HepG2 (cell line): Measurements from ENCODE around the gene OSM. TPM values are rescaled to one million over a fixed set of nuclear protein-coding genes. Genes with fewer than 3 reads are reported as not detected.

Experiments
- ATAC-seq: fragments of 200-7000 bp; cut with Tn5 transposase; 3 replicates; pipeline ENCODE4 v1.9.1; 2020; ENCODE audit warnings: mild to moderate bottlenecking, moderate library complexity
- BruUV-seq: library from RNA; stranded (reverse); fragments of 400-500 nt; replicated peaks from 2 replicates; lab custom pipeline; 2021; lab: Mats Ljungman, UMichigan
- CTCF ChIA-PET: fragments of 300-600 bp; formaldehyde crosslinking; extraction: SDS; loops from one replicate; lab custom pipeline; 2021; ENCODE audit warnings: low total read pairs, inconsistent platforms, low intra/inter-chr PET ratio; lab: Yijun Ruan, JAX
- POLR2A ChIA-PET: fragments of 350-600 bp; sonication (Branson Sonifier 250); formaldehyde crosslinking; loops from one replicate; lab custom pipeline; 2020; ENCODE audit warnings: antibody characterized with exemption, inconsistent platforms; lab: Yijun Ruan, JAX
- DNase-seq: peaks from one replicate; pipeline ENCODE4 v3.0.0-alpha.2; 2015; ENCODE audit warnings: low spot score
- FAIRE-seq: peaks from 3 replicates; lab custom pipeline; 2011; peaks lifted over from hg19 to GRCh38; lab: Jason Lieb, UNC
- H2AFZ ChIP-seq: one replicate; pipeline ENCODE4 v1.6.1; 2011; ENCODE audit warnings: low read length, inconsistent platforms
- H3K27ac ChIP-seq: fragments of 300-600 bp; 3 replicates; pipeline ENCODE4 v1.8.0; 2011; ENCODE audit warnings: mixed run types, mild to moderate bottlenecking, mixed read lengths, low read length, inconsistent platforms; ENCODE audit not compliant: insufficient read depth; ENCODE audit errors: extremely low read length
- H3K27me3 ChIP-seq, 2 experiments: fragments of 200-600 bp in 1 of 2; 2 replicates in 1 of 2; 3 replicates in 1 of 2; pipeline versions ENCODE4 v1.6.0 to v1.8.0; 2011; ENCODE audit warnings: low read length in 2 of 2, mild to moderate bottlenecking in 2 of 2, moderate library complexity in 2 of 2, inconsistent platforms in 1 of 2; ENCODE audit not compliant: insufficient read depth in 2 of 2, control insufficient read depth in 1 of 2
- H3K36me3 ChIP-seq, 2 experiments: fragments of 200-600 bp in 1 of 2; replicated peaks in 1 of 2; 2 replicates in 1 of 2; 3 replicates in 1 of 2; pipeline versions ENCODE4 v1.5.1 to v1.8.0; 2011; ENCODE audit warnings: low read length in 2 of 2, inconsistent platforms in 1 of 2; ENCODE audit not compliant: insufficient read depth in 2 of 2, control insufficient read depth in 1 of 2
- H3K4me1 ChIP-seq: 2 replicates; pipeline ENCODE4 v1.5.1; 2012; ENCODE audit warnings: low read length, inconsistent platforms; ENCODE audit not compliant: insufficient read depth
- H3K4me2 ChIP-seq: 2 replicates; pipeline ENCODE4 v1.6.0; 2011; ENCODE audit warnings: low read depth, low read length, inconsistent platforms
- H3K4me3 ChIP-seq, 3 experiments: fragments of 200-600 bp in 1 of 3; sonication (generic), shearing (Covaris generic) in 1 of 3; replicated peaks in 1 of 3; 2 replicates each; pipeline ENCODE4 v1.5.1; 2011 to 2016; ENCODE audit warnings: low read length in 3 of 3, inconsistent platforms in 2 of 3, low read depth in 2 of 3, mild to moderate bottlenecking in 2 of 3, control low read depth in 1 of 3, mixed read lengths in 1 of 3; ENCODE audit not compliant: insufficient read depth in 1 of 3
- H3K79me2 ChIP-seq: one replicate; pipeline ENCODE4 v1.6.1; 2011; ENCODE audit warnings: low read length, inconsistent platforms; ENCODE audit not compliant: insufficient read depth
- H3K9ac ChIP-seq: 2 replicates; pipeline ENCODE4 v1.6.0; 2011; ENCODE audit warnings: mild to moderate bottlenecking, low read depth, low read length, inconsistent platforms; ENCODE audit not compliant: insufficient read depth
- H3K9me3 ChIP-seq: 2 replicates; pipeline ENCODE4 v1.5.1; 2012; ENCODE audit warnings: mild to moderate bottlenecking, low read length
- H4K20me1 ChIP-seq: 2 replicates; pipeline ENCODE4 v1.6.0; 2011; ENCODE audit warnings: inconsistent platforms, mild to moderate bottlenecking, low read length, moderate library complexity; ENCODE audit not compliant: insufficient read depth
- AHR ChIP-seq: IDR thresholded peaks from 2 replicates; pipeline ENCODE4 v1.6.1; 2018; ENCODE audit warnings: missing genetic modification reagents, missing compliant biosample characterization
- FOSL2 ChIP-seq: sonication (generic); formaldehyde crosslinking; IDR thresholded peaks from 2 replicates; pipeline ENCODE4 v1.4.0; 2020; ENCODE audit warnings: missing genetic modification reagents
- FOXA1 ChIP-seq, 2 experiments: fragments of 450-650 bp in 1 of 2; sonication (generic) in 1 of 2; formaldehyde crosslinking in 1 of 2; IDR thresholded peaks; 2 replicates each; pipeline versions ENCODE4 v1.4.0 to v1.6.1; 2016 to 2020; ENCODE audit warnings: missing genetic modification reagents in 1 of 2
- SOX13 ChIP-seq, 3 experiments: fragments of 450-650 bp in 1 of 3; sonication (generic) in 1 of 3; formaldehyde crosslinking in 1 of 3; IDR thresholded peaks in 2 of 3; conservative IDR thresholded peaks in 1 of 3; 2 replicates each; pipeline versions ENCODE4 v1.5.0 to v1.6.1; 2016 to 2020; ENCODE audit warnings: antibody characterized with exemption in 1 of 3, mild to moderate bottlenecking in 1 of 3, missing compliant biosample characterization in 1 of 3, missing genetic modification reagents in 1 of 3, moderate library complexity in 1 of 3
- TAF1 ChIP-seq: sonication (generic); formaldehyde crosslinking; IDR thresholded peaks from 2 replicates; pipeline ENCODE4 v1.4.0; 2020; ENCODE audit warnings: missing genetic modification reagents
- THAP11 ChIP-seq: IDR thresholded peaks from 2 replicates; pipeline ENCODE4 v1.6.1; 2016; ENCODE audit warnings: missing biosample characterization, missing genetic modification reagents
- U2AF1 ChIP-seq: fragments of 200-400 bp; formaldehyde crosslinking; optimal IDR thresholded peaks from 2 replicates; pipeline ENCODE3; 2017; ENCODE audit warnings: mild to moderate bottlenecking, low read depth, low read length
- WIZ ChIP-seq: sonication (generic); formaldehyde crosslinking; IDR thresholded peaks from 2 replicates; pipeline ENCODE4 v1.5.1; 2020; ENCODE audit warnings: mild to moderate bottlenecking, missing genetic modification reagents
- ZBTB8A ChIP-seq: sonication (generic); formaldehyde crosslinking; IDR thresholded peaks from 2 replicates; pipeline ENCODE4 v1.4.0; 2020; ENCODE audit warnings: mild to moderate bottlenecking, low read depth, missing genetic modification reagents, borderline replicate concordance
- ZMYM2 ChIP-seq: sonication (generic); formaldehyde crosslinking; IDR thresholded peaks from 2 replicates; pipeline ENCODE4 v1.8.0; 2022; ENCODE audit warnings: mild to moderate bottlenecking, missing genetic modification reagents
- ZNF639 ChIP-seq: conservative IDR thresholded peaks from 2 replicates; pipeline ENCODE4 v1.6.1; 2018; ENCODE audit warnings: missing genetic modification reagents
- ZNF850 ChIP-seq: sonication (generic); formaldehyde crosslinking; conservative IDR thresholded peaks from 2 replicates; pipeline ENCODE4 v1.9.0; 2021; ENCODE audit warnings: mild to moderate bottlenecking, missing genetic modification reagents
- WGBS: methylation state at CpG from one replicate; pipeline ENCODE4 v1.1.6; 2017; ENCODE audit warnings: low lambda C conversion rate; 5-methylcytosine and 5-hydroxymethylcytosine counted together
- in situ Hi-C: cut with HindIII; loops from 2 replicates; pipeline ENCODE4 v1.10.0; 2017; ENCODE audit warnings: low pct_unique_long_range_greater_than_20kb; ENCODE audit not compliant: extremely low pct_ligation_motif_present
- intact Hi-C: fragments of 100-400 bp; cut with micrococcal nuclease; formaldehyde crosslinking; loops from one replicate; pipeline ENCODE4 v1.10.0; 2022; ENCODE audit not compliant: unreplicated experiment
- polyA plus RNA-seq, 8 experiments: library from polyadenylated mRNA; depleted of rRNA in 3 of 8; stranded (reverse) in 7 of 8; unstranded in 1 of 8; fragments of >200 nt; fragmentation: Illumina TruSeq in 4 of 8; extraction: Trizol in 4 of 8; gene quantifications; 2 replicates each; pipeline versions ENCODE4 v1.2.1 to v1.2.3, GENCODE V29; 2011 to 2016; ENCODE audit warnings: low read depth in 4 of 8, missing spikeins in 1 of 8, mixed read lengths in 1 of 8; ENCODE audit not compliant: insufficient read depth in 1 of 8
- total RNA-seq, 5 experiments: library from RNA; depleted of rRNA; stranded (reverse); fragments of >200 nt; fragmentation: Illumina TruSeq; extraction: Trizol; gene quantifications; 2 replicates each; pipeline ENCODE4 v1.2.3, GENCODE V29; 2016; ENCODE audit warnings: low read depth in 1 of 5
- TF ChIP-seq, protein P1 (sequence below): sonication (generic); formaldehyde crosslinking; IDR thresholded peaks from 2 replicates; pipeline ENCODE4 v1.4.0; 2020; ENCODE audit warnings: missing genetic modification reagents
- TF ChIP-seq, protein P2 (sequence below): sonication (generic); formaldehyde crosslinking; IDR thresholded peaks from 2 replicates; pipeline ENCODE4 v1.4.0; 2020; ENCODE audit warnings: missing genetic modification reagents

Gene OSM
- total and polyA plus RNA-seq, 2 of the 13 experiments (the other 11 are each of a cell fraction or from before 2014, with no cell fraction given): not detected

DNA sequence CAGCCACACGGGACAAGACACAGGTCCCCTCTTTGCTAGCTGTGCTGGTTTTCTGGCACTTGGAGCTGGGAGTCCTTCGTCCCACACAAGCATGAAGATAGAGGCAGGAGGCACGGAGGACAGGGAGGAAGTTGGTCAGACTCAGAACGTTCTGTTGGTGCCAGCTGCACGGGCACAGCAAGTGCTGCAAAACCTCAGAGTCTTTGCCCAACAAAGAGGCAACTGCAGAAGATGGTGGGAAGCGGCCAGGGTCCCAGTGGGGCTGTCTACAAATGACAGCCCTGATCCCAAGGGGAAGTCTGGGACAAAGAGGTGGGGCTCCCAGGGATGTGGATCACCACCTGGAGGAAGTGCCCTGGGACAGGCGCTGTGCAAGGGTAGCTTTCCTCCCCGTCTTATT lies 9.4 kb upstream of the OSM start:
- in situ Hi-C loops: no loop called here
- Histone ChIP-seq H4K20me1 (no peaks in the 10 kb centered on the region), H3K4me3 (no peak overlapping the region), H3K27me3 (peaks cover 6 to 44% of the 10 kb centered on the region in 2 experiments), H3K9me3 (no peaks in the 10 kb centered on the region), H3K9ac (no peak overlapping the region), H3K79me2 (no peaks in the 10 kb centered on the region), H3K4me1 (peaks cover 11% of the 10 kb centered on the region; the same call in 1 of the 2 replicates), H3K36me3 (no peaks in the 10 kb centered on the region), H2AFZ (no peak overlapping the region), H3K4me2 (no peak overlapping the region), H3K27ac (no peak overlapping the region)
- no TSS peak for BruUV-seq
- no peak for ATAC-seq
- WGBS: 60% methylated on average over 7 of the region's 8 CpGs
- TF ChIP-seq AHR (no peak), FOXA1 (IDR thresholded peaks at IDR 0.05) (no peak), FOXA1 (CRISPR knock-in tag; IDR thresholded peaks at IDR 0.05) (no peak), U2AF1 (no peak), ZMYM2 (CRISPR knock-in tag) (no peak), WIZ (CRISPR knock-in tag) (no peak), THAP11 (CRISPR knock-in tag) (no peak), ZBTB8A (CRISPR knock-in tag) (no peak), TAF1 (CRISPR knock-in tag) (no peak), ZNF850 (CRISPR knock-in tag) (no peak), ZNF639 (CRISPR knock-in tag) (no peak), FOSL2 (no peak), SOX13 (IDR thresholded peaks at IDR 0.05) (no peak), SOX13 (CRISPR knock-in tag; conservative IDR thresholded peaks at IDR 0.05 in 1 of 2, IDR thresholded peaks at IDR 0.05 in 1 of 2) (no peak)
- TF ChIP-seq, protein P1, sequence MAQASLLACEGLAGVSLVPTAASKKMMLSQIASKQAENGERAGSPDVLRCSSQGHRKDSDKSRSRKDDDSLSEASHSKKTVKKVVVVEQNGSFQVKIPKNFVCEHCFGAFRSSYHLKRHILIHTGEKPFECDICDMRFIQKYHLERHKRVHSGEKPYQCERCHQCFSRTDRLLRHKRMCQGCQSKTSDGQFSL (CRISPR knock-in tag): no peak
- TF ChIP-seq, protein P2, sequence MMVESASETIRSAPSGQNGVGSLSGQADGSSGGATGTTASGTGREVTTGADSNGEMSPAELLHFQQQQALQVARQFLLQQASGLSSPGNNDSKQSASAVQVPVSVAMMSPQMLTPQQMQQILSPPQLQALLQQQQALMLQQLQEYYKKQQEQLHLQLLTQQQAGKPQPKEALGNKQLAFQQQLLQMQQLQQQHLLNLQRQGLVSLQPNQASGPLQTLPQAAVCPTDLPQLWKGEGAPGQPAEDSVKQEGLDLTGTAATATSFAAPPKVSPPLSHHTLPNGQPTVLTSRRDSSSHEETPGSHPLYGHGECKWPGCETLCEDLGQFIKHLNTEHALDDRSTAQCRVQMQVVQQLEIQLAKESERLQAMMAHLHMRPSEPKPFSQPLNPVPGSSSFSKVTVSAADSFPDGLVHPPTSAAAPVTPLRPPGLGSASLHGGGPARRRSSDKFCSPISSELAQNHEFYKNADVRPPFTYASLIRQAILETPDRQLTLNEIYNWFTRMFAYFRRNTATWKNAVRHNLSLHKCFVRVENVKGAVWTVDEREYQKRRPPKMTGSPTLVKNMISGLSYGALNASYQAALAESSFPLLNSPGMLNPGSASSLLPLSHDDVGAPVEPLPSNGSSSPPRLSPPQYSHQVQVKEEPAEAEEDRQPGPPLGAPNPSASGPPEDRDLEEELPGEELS (CRISPR knock-in tag): no peak
- ChIA-PET POLR2A (no interaction called here), CTCF (no interaction called here)
- DNase-seq: no peak
- intact Hi-C loops: no loop called here
- no peak for FAIRE-seq
